Body of pancreas (tissue), 4 donors: ENCODE data around the gene NTN4. TPM values are rescaled to one million over a fixed set of nuclear protein-coding genes. Genes with fewer than 3 reads are reported as not detected.

Experiments
- ATAC-seq: fragments of 150-250 bp; one replicate; pipeline ENCODE4 v1.9.1; 2016
- DNase-seq, 4 donors: peaks; one replicate each; pipeline ENCODE4 v3.0.0-alpha.2; 2019
- H3K27ac ChIP-seq, 4 donors: fragments of 200-600 bp; sonication (generic); 1 replicate in 3 of 4; 2 replicates in 1 of 4; pipeline versions ENCODE4 v1.5.1 to v1.6.1; 2016 to 2019; ENCODE audit warnings: mild to moderate bottlenecking in 1 of 4, mixed read lengths in 1 of 4, moderate library complexity in 1 of 4
- H3K27me3 ChIP-seq, 2 donors: fragments of 200-600 bp; sonication (generic); one replicate each; pipeline ENCODE4 v1.6.0; 2016; ENCODE audit warnings: mild to moderate bottlenecking in 1 of 2
- H3K36me3 ChIP-seq, 2 donors: fragments of 200-600 bp; sonication (generic); replicated peaks in 1 of 2; 2 replicates each; pipeline ENCODE4 v1.5.1; 2016; ENCODE audit warnings: low read depth in 2 of 2; ENCODE audit not compliant: insufficient read depth in 1 of 2
- H3K4me1 ChIP-seq: fragments of 200-600 bp; sonication (generic); one replicate; pipeline ENCODE4 v1.6.0; 2016
- H3K4me3 ChIP-seq, 2 donors: fragments of 200-600 bp; sonication (generic); 1 replicate in 1 of 2; 2 replicates in 1 of 2; pipeline ENCODE4 v1.5.1; 2016 to 2019
- H3K9me3 ChIP-seq, 3 donors: fragments of 200-600 bp; sonication (generic); 1 replicate in 2 of 3; 2 replicates in 1 of 3; pipeline ENCODE4 v1.5.1; 2016
- POLR2A ChIP-seq, 3 donors: fragments of 450-650 bp; IDR thresholded peaks; one replicate each; pipeline ENCODE4 v1.6.1; 2016; ENCODE audit warnings: antibody characterized with exemption in 3 of 3, mild to moderate bottlenecking in 2 of 3
- WGBS, 2 donors: methylation state at CpG; one replicate each; pipeline ENCODE4 v1.1.5; 2017; 5-methylcytosine and 5-hydroxymethylcytosine counted together
- intact Hi-C: fragments of 100-400 bp; cut with DNase I; formaldehyde crosslinking; loops from one replicate; pipeline ENCODE4 v1.15.1; 2023
- total RNA-seq, 2 donors: library from RNA; depleted of rRNA; stranded (reverse); fragments of >200 nt; gene quantifications; one replicate each; pipeline ENCODE4 v1.1.0, GENCODE V29; 2016
- TF ChIP-seq, protein P1 (sequence below), 7 experiments: fragments of 450-650 bp in 4 of 7; fragments of 200-600 bp in 3 of 7; sonication (generic) in 3 of 7; IDR thresholded peaks; one replicate each; pipeline ENCODE4 v1.5.1; 2016 to 2019; ENCODE audit warnings: antibody characterized with exemption in 7 of 7

NTN4 gene
- total RNA-seq, 2 donors from 2014 or later = 47.7 to 62.0 TPM

DNA sequence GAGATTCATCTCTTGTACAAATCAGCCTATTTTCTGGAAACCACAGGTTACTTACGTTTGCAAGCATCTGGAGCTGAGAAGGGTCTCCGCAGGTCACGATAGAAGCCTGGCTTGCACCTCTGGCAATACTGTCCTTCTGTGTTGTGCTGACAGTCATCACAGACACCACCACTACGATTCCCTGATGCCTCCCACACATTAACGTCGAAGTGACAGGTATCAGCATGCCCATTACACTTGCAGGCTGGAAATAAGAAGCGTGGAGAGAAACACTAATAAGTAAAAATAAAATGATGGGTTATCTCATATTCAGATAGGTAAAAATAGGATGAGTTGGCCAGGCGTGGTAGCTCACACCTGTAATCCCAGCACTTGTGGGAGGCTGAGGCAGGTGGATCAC lies 80.2 kb downstream of the NTN4 start:
- WGBS, 2 donors = 90 to 96% methylated on average over 8 of the region's 8 CpGs
- intact Hi-C loops = no loop called here

DNA sequence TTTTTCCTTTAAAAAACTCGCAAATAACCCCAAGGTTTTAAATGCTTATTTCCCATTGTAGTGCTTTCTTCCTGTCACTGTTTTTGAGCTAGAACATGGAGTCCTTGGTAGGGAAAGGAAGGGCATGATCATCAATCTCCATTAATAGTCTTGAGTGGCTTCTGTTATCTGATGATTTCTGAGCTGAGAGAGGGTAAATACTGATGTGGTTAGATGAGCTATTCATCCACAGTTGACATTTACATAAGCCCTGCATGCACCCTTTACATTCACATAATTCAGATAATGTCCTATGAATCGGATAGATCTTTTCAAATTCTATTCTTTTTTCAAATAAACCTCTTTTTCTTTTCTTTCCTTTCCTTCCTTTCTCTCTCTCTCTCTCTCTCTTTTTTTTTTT lies 81.4 kb downstream of the NTN4 start:
- Histone ChIP-seq H3K36me3 (peaks cover 0 to 16% of the 10 kb centered on the region in 2 donors), H3K4me1 (peaks cover 12% of the 10 kb centered on the region), H3K9me3 (no peaks in the 10 kb centered on the region), H3K27ac (no peak overlapping the region), H3K4me3 (no peak overlapping the region), H3K27me3 (no peaks in the 10 kb centered on the region)
- no peak for TF ChIP-seq POLR2A (IDR thresholded peaks at IDR 0.05)
- WGBS, 2 donors = 61 to 85% methylated on average over 2 of the region's 2 CpGs
- DNase-seq (no peak), ATAC-seq (no peak)
- intact Hi-C loops = no loop called here

More for the DNA sequence above, 80.2 kb downstream of the NTN4 start:
- no peak for DNase-seq
- no peak for TF ChIP-seq POLR2A (IDR thresholded peaks at IDR 0.05)
- TF ChIP-seq, protein P1, sequence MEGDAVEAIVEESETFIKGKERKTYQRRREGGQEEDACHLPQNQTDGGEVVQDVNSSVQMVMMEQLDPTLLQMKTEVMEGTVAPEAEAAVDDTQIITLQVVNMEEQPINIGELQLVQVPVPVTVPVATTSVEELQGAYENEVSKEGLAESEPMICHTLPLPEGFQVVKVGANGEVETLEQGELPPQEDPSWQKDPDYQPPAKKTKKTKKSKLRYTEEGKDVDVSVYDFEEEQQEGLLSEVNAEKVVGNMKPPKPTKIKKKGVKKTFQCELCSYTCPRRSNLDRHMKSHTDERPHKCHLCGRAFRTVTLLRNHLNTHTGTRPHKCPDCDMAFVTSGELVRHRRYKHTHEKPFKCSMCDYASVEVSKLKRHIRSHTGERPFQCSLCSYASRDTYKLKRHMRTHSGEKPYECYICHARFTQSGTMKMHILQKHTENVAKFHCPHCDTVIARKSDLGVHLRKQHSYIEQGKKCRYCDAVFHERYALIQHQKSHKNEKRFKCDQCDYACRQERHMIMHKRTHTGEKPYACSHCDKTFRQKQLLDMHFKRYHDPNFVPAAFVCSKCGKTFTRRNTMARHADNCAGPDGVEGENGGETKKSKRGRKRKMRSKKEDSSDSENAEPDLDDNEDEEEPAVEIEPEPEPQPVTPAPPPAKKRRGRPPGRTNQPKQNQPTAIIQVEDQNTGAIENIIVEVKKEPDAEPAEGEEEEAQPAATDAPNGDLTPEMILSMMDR (IDR thresholded peaks at IDR 0.05) = no peak
- Histone ChIP-seq H3K27ac (no peak overlapping the region), H3K27me3 (no peaks in the 10 kb centered on the region), H3K4me1 (peaks cover 15% of the 10 kb centered on the region), H3K4me3 (no peak overlapping the region), H3K9me3 (no peaks in the 10 kb centered on the region), H3K36me3 (peaks cover 0 to 16% of the 10 kb centered on the region in 2 donors)
- ATAC-seq = no peak

DNA sequence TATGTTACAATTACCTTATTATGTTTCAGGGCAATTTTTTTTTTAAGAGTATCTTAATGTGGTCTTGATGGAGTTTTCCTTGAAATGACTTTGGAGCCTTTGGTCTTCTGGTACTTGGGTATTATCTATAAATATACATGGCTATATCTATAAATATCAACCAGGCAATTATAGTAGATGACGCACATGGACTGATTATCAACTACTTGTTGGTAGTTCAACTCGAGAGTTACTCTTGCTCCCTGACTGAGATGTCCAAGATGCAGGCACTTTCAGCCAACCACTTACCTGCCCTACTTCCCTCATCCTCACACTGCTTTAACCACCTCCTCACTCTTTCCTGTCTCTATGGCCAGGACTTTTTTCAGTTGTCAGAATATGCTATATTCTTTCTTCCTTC lies 85.4 kb downstream of the NTN4 start:
- TF ChIP-seq, protein P1 (IDR thresholded peaks at IDR 0.05) = no peak
- TF ChIP-seq POLR2A (IDR thresholded peaks at IDR 0.05) = no peak
- no peak overlapping the region for H3K27ac ChIP-seq
- H3K27me3 ChIP-seq = no peaks in the 10 kb centered on the region
- H3K4me3 ChIP-seq = no peak overlapping the region
- ATAC-seq (no peak), DNase-seq (no peak)
- 55 to 58% methylated on average over 2 of the region's 2 CpGs for WGBS, 2 donors
- peaks cover 0 to 1% of the 10 kb centered on the region in 2 donors for H3K36me3 ChIP-seq
- H3K4me1 ChIP-seq = peaks cover 28% of the 10 kb centered on the region
- no peaks in the 10 kb centered on the region for H3K9me3 ChIP-seq
- intact Hi-C loops = no loop called here

DNA sequence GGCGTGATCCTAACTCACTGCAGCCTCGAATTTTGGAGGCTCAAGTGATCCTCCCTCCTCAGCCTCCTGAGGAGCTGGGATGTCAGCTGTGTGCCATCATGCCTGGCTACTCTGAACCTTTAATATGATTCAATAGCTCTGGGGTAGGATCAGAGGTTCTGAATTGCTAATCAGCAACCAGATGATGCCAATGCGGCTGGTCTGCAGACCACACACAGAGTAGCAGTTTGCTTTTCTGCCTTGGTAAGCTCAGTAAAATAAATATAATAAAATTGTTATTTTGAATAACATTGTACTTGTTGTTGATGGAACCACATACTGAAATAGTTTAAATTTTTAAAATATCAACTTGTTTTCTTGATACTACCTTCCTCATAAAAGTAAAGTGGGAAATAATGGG lies 86.6 kb downstream of the NTN4 start:
- DNase-seq = no peak
- no peaks in the 10 kb centered on the region for H3K27me3 ChIP-seq
- no peak overlapping the region for H3K4me3 ChIP-seq
- WGBS, 2 donors = 90 to 96% methylated on average over 3 of the region's 3 CpGs
- H3K36me3 ChIP-seq = peaks cover 0 to 1% of the 10 kb centered on the region in 2 donors
- TF ChIP-seq POLR2A (IDR thresholded peaks at IDR 0.05) = no peak
- TF ChIP-seq, protein P1 (IDR thresholded peaks at IDR 0.05) = no peak
- no peak for ATAC-seq
- peaks cover 35% of the 10 kb centered on the region for H3K4me1 ChIP-seq
- intact Hi-C loops = no loop called here
- H3K27ac ChIP-seq = no peak overlapping the region
- no peaks in the 10 kb centered on the region for H3K9me3 ChIP-seq

DNA sequence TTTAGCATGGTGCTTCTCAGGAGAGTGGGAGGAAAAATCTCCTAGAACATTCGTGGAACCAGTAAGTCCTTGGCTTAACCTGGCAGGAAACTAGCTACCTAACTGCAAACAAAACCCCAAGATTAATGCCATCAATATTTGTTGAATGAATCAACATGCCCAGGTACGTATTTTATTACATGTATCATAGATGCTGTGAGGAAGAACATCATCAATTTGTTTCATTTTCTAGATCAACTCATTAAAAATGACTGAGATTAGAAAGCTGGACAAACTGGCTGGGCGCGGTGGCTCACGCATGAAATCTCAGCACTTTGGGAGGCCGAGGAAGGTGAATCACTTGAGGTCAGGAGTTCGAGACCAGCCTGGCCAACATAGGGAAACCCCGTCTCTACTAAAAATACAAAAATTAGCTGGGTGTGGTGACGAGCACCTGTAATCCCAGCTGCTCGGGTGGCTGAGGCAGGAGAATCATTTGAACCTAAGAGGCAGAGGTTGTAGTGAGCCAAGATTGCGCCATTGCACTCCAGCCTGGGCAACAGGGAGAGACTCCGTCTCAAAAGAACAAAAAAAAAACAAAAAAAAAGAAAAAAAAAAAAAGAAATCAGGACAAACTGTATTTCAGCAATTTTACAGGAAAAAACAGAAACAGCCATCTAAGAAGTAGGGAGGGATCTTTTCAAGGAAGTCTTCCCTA lies 88.7 kb downstream of the NTN4 start:
- no peaks in the 10 kb centered on the region for H3K36me3 ChIP-seq
- 69 to 81% methylated on average over 11 to 12 of the region's 12 CpGs for WGBS, 2 donors
- no peak overlapping the region for H3K4me3 ChIP-seq
- DNase-seq = no peak
- no peaks in the 10 kb centered on the region for H3K27me3 ChIP-seq
- intact Hi-C loops = no loop called here
- H3K4me1 ChIP-seq = peaks cover 36% of the 10 kb centered on the region
- H3K27ac ChIP-seq = peak overlapping the region in 2 of 4 donors; percentile 9 to 40
- H3K9me3 ChIP-seq = no peaks in the 10 kb centered on the region
- no peak for ATAC-seq
- TF ChIP-seq POLR2A (IDR thresholded peaks at IDR 0.05) = no peak
- TF ChIP-seq, protein P1 (IDR thresholded peaks at IDR 0.05) = no peak
